Ovary (tissue), 3 donors: ENCODE data around the gene DYNLT4.

Experiments used
- EP300 ChIP-seq: sonication (generic); formaldehyde crosslinking; IDR thresholded peaks from one replicate; pipeline ENCODE4 v1.6.1; 2017; ENCODE audit warnings: antibody characterized with exemption
- POLR2A ChIP-seq: fragments of 450-650 bp; IDR thresholded peaks from one replicate; pipeline ENCODE4 v1.6.1; 2017; ENCODE audit warnings: antibody characterized with exemption, mild to moderate bottlenecking, moderate library complexity
- TF ChIP-seq, protein P1 (sequence below), 3 donors: fragments of 450-650 bp in 2 of 3; fragments of 200-600 bp in 1 of 3; IDR thresholded peaks; one replicate each; pipeline versions ENCODE4 v1.5.1 to v1.8.0; 2016 to 2022; ENCODE audit warnings: antibody characterized with exemption in 3 of 3, mild to moderate bottlenecking in 1 of 3
- donor health status: DM: no; HTN: no; CAD: no.

DNA sequence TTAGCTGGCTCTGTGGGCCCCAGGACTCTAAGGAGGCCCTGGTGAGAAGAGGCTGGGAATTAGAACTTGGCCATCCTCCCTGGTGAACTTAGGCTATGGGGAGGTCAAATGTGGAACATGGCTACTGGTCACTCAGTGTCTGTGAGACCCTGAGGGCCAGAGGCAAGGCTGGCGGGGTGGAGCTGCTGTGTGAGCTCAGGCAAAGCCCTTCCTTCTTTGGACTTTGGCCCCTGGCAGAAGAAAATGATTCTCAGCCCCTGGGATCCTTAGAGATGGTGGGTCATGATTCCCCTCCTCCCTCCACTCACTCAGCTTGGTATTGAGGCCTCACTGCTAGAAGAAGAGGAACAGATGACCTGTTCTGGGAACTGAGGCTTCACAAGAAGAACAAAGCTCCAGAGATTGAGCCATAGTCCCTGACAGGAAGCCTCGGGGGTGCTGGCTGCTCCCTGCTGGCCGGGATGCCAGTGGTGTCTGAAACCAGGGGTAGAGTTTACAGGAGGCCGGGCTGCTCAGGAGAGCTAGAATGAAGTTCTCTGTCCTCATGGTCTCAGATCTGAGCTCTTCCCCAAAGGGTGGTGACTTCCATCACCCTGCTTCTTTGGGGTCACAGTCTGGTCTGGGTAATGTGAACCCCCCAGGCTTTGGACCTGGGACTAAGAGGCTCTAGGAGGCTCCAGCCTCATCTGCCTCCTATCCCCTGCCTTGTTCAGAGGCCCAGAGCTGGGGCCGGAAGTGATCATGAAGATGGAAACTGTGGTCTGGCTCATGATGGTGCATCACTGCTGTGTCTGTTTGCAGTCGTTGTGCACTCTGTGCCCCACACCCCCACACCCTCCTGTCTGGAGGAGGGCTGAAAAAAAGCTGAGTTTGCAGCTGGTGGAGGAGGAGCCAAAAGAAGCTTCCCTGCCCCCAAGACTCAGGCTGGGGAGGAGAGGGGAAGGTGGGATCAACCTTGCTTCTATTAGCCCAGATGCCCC lies 2.1 kb upstream of the DYNLT4 start:
- TF ChIP-seq, protein P1, sequence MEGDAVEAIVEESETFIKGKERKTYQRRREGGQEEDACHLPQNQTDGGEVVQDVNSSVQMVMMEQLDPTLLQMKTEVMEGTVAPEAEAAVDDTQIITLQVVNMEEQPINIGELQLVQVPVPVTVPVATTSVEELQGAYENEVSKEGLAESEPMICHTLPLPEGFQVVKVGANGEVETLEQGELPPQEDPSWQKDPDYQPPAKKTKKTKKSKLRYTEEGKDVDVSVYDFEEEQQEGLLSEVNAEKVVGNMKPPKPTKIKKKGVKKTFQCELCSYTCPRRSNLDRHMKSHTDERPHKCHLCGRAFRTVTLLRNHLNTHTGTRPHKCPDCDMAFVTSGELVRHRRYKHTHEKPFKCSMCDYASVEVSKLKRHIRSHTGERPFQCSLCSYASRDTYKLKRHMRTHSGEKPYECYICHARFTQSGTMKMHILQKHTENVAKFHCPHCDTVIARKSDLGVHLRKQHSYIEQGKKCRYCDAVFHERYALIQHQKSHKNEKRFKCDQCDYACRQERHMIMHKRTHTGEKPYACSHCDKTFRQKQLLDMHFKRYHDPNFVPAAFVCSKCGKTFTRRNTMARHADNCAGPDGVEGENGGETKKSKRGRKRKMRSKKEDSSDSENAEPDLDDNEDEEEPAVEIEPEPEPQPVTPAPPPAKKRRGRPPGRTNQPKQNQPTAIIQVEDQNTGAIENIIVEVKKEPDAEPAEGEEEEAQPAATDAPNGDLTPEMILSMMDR (IDR thresholded peaks at IDR 0.05): no peak
- TF ChIP-seq POLR2A (no peak), EP300 (peak; percentile 23)
